GM12878 (cell line): Measurements from ENCODE around the gene AMPD3. TPM values are rescaled to one million over a fixed set of nuclear protein-coding genes. Genes with fewer than 3 reads are reported as not detected.

ENCODE experiments used
- ATAC-seq: fragments of 200-7000 bp; cut with Tn5 transposase; 3 replicates; pipeline ENCODE4 v1.9.1; 2020; ENCODE audit warnings: mild to moderate bottlenecking, moderate library complexity
- BruUV-seq: library from RNA; stranded (reverse); fragments of 400-500 nt; replicated peaks from 2 replicates; lab custom pipeline; 2021; lab: Mats Ljungman, UMichigan
- CTCF ChIA-PET: fragments of 300-600 bp; sonication (Branson Sonifier 250); formaldehyde crosslinking; extraction: SDS; loops from one replicate; lab custom pipeline; 2021; ENCODE audit warnings: inconsistent platforms; lab: Yijun Ruan, JAX
- POLR2A ChIA-PET: fragments of 350-600 bp; formaldehyde crosslinking; extraction: SDS; loops from one replicate; lab custom pipeline; 2021; ENCODE audit warnings: inconsistent platforms; lab: Charles Lee
- RAD21 ChIA-PET: fragments of 300-600 bp; sonication (Branson Sonifier 250); formaldehyde crosslinking; loops from one replicate; lab custom pipeline; 2023; ENCODE audit warnings: antibody characterized with exemption; ENCODE audit not compliant: unreplicated experiment; lab: Charles Lee
- SMC1A ChIA-PET: fragments of 300-600 bp; sonication (Branson Sonifier 250); formaldehyde crosslinking; loops from one replicate; lab custom pipeline; 2023; ENCODE audit not compliant: unreplicated experiment, uncharacterized antibody; lab: Charles Lee
- DNase-seq: peaks from one replicate; pipeline ENCODE4 v3.0.0-alpha.2; 2011; ENCODE audit warnings: low read depth, low spot score
- FAIRE-seq: peaks from 3 replicates; lab custom pipeline; 2011; peaks lifted over from hg19 to GRCh38; lab: Jason Lieb, UNC
- H2AFZ ChIP-seq: 2 replicates; pipeline ENCODE4 v1.6.0; 2011; ENCODE audit warnings: low read depth, low read length, control low read depth; ENCODE audit not compliant: control insufficient read depth
- H3K27ac ChIP-seq: 2 replicates; pipeline ENCODE4 v1.5.1; 2011; ENCODE audit warnings: control low read depth; ENCODE audit not compliant: control insufficient read depth, insufficient read depth
- H3K27me3 ChIP-seq, 2 experiments: replicated peaks in 1 of 2; 2 replicates each; pipeline versions ENCODE4 v1.6.0 to v1.6.1; 2011; ENCODE audit warnings: low read length in 1 of 2; ENCODE audit not compliant: control insufficient read depth in 2 of 2, insufficient read depth in 2 of 2
- H3K36me3 ChIP-seq, 2 experiments: 2 replicates each; pipeline ENCODE4 v1.5.1; 2011; ENCODE audit warnings: low read length in 1 of 2; ENCODE audit not compliant: control insufficient read depth in 2 of 2, insufficient read depth in 2 of 2
- H3K4me1 ChIP-seq: 2 replicates; pipeline ENCODE4 v1.6.1; 2011; ENCODE audit warnings: mild to moderate bottlenecking, low read length, moderate library complexity, mixed read lengths; ENCODE audit not compliant: control insufficient read depth, insufficient read depth
- H3K4me2 ChIP-seq: 2 replicates; pipeline ENCODE4 v1.6.0; 2011; ENCODE audit warnings: control low read depth; ENCODE audit not compliant: control insufficient read depth, insufficient read depth
- H3K4me3 ChIP-seq: fragments of 200-600 bp; sonication (generic); 2 replicates; pipeline ENCODE4 v1.5.1; 2016
- H3K79me2 ChIP-seq: 2 replicates; pipeline ENCODE4 v1.6.0; 2011; ENCODE audit warnings: low read length; ENCODE audit not compliant: control insufficient read depth, insufficient read depth
- H3K9ac ChIP-seq: 2 replicates; pipeline ENCODE4 v1.8.0; 2011; ENCODE audit warnings: low read length, control low read depth, mixed read lengths; ENCODE audit not compliant: control insufficient read depth, insufficient read depth
- H3K9me3 ChIP-seq: replicated peaks from 3 replicates; pipeline ENCODE4 v1.5.1; 2011; ENCODE audit warnings: mild to moderate bottlenecking, low read length; ENCODE audit not compliant: control insufficient read depth, insufficient read depth
- H4K20me1 ChIP-seq: 2 replicates; pipeline ENCODE4 v1.6.0; 2011; ENCODE audit not compliant: control insufficient read depth, insufficient read depth
- BCLAF1 ChIP-seq: fragments of 450-650 bp; IDR thresholded peaks from 2 replicates; pipeline ENCODE4 v1.6.1; 2017; ENCODE audit warnings: antibody characterized with exemption, mild to moderate bottlenecking, moderate library complexity
- HDAC6 ChIP-seq: fragments of 200-600 bp; sonication (generic); IDR thresholded peaks from one replicate; pipeline ENCODE4 v1.8.0; 2017; ENCODE audit warnings: antibody characterized with exemption; ENCODE audit not compliant: unreplicated experiment
- MAX ChIP-seq: IDR thresholded peaks from 2 replicates; pipeline ENCODE4 v1.6.1; 2012; ENCODE audit warnings: low read depth, low read length, improper control_type of control experiment
- MYC ChIP-seq: IDR thresholded peaks from 2 replicates; pipeline ENCODE4 v1.6.1; 2011; ENCODE audit warnings: mild to moderate bottlenecking, low read length, moderate library complexity, inconsistent platforms; ENCODE audit not compliant: insufficient read depth, insufficient replicate concordance, insufficient read length, severe bottlenecking
- NFYB ChIP-seq: IDR thresholded peaks from 2 replicates; pipeline ENCODE4 v1.6.1; 2011; ENCODE audit warnings: low read depth, mild to moderate bottlenecking, low read length, improper control_type of control experiment, moderate library complexity; ENCODE audit not compliant: insufficient read depth
- NR2C2 ChIP-seq: IDR thresholded peaks from 2 replicates; pipeline ENCODE4 v1.6.1; 2011; ENCODE audit warnings: borderline replicate concordance, low read depth; ENCODE audit not compliant: control insufficient read depth, insufficient read length
- PAX5 ChIP-seq: IDR thresholded peaks from 2 replicates; pipeline ENCODE4 v1.6.1; 2011; ENCODE audit warnings: low read depth, low read length, borderline replicate concordance
- POLR2AphosphoS5 ChIP-seq: IDR thresholded peaks from 2 replicates; pipeline ENCODE4 v1.6.1; 2011; ENCODE audit warnings: mild to moderate bottlenecking, low read length, inconsistent platforms
- REST ChIP-seq: IDR thresholded peaks from 2 replicates; pipeline ENCODE4 v1.6.1; 2012; ENCODE audit warnings: mild to moderate bottlenecking, low read depth, low read length
- RUNX3 ChIP-seq: IDR thresholded peaks from 2 replicates; pipeline ENCODE4 v1.6.1; 2012; ENCODE audit warnings: low read length, inconsistent platforms
- SMC3 ChIP-seq: IDR thresholded peaks from 2 replicates; pipeline ENCODE4 v1.6.1; 2011; ENCODE audit warnings: low read length, improper control_type of control experiment, borderline replicate concordance
- SREBF2 ChIP-seq: IDR thresholded peaks from 2 replicates; pipeline ENCODE4 v1.6.1; 2012; ENCODE audit warnings: mild to moderate bottlenecking, low read length
- STAT3 ChIP-seq: IDR thresholded peaks from 2 replicates; pipeline ENCODE4 v1.6.1; 2011; ENCODE audit warnings: low read depth, low read length, improper control_type of control experiment
- YY1 ChIP-seq: IDR thresholded peaks from 2 replicates; pipeline ENCODE4 v1.6.1; 2011; ENCODE audit warnings: low read depth, mild to moderate bottlenecking, low read length
- ZBED1 ChIP-seq: IDR thresholded peaks from 2 replicates; pipeline ENCODE4 v1.6.1; 2016; ENCODE audit warnings: borderline replicate concordance
- ZBTB33 ChIP-seq: fragments of 450-650 bp; IDR thresholded peaks from 2 replicates; pipeline ENCODE4 v1.6.1; 2017; ENCODE audit warnings: mild to moderate bottlenecking
- WGBS: methylation state at CpG from one replicate; pipeline ENCODE4 v1.1.6; 2016; ENCODE audit warnings: low lambda C conversion rate; ENCODE audit not compliant: insufficient replicate concordance, insufficient coverage; ENCODE audit errors: missing lambda C conversion rate; 5-methylcytosine and 5-hydroxymethylcytosine counted together
- in situ Hi-C: fragments of 300-500 bp; cut with MboI; formaldehyde crosslinking; loops from 9 replicates; pipeline ENCODE4 v1.14.3; 2018; ENCODE audit warnings: mixed read lengths
- intact Hi-C: fragments of 100-400 bp; cut with micrococcal nuclease; formaldehyde crosslinking; loops from one replicate; pipeline ENCODE4 v1.14.2; 2022; ENCODE audit not compliant: unreplicated experiment
- polyA plus RNA-seq, 11 experiments: library from polyadenylated mRNA; depleted of rRNA in 4 of 11; unstranded in 6 of 11; stranded (reverse) in 5 of 11; fragments of >200 nt; fragmentation: Nextera tagmentation in 4 of 11; fragmentation: Illumina TruSeq in 1 of 11; extraction: Ambion mirVana in 4 of 11; extraction: Trizol in 1 of 11; gene quantifications; 1 replicate in 1 of 11; 2 replicates in 10 of 11; pipeline versions ENCODE4 v1.2.1 to v1.2.3, GENCODE V29; 2011 to 2016; ENCODE audit warnings: inconsistent platforms in 2 of 11, missing spikeins in 2 of 11, low read depth in 1 of 11
- total RNA-seq, 4 experiments: library from RNA; depleted of rRNA in 3 of 4; stranded (reverse); fragments of >200 nt in 3 of 4; fragmentation: Illumina TruSeq in 1 of 4; extraction: Trizol in 1 of 4; gene quantifications; 2 replicates each; pipeline versions ENCODE4 v1.2.1 to v1.2.3, GENCODE V29; 2013 to 2021

The AMPD3 gene
- total and polyA plus RNA-seq, 10 of the 15 experiments (the other 5 are each of a cell fraction or from before 2014, with no cell fraction given), result 5.6 to 28.6 (median 15.9) TPM

- Histone ChIP-seq H3K9ac (no peak overlapping the region), H3K4me3 (no peak overlapping the region), H3K27me3 (peaks cover 0 to 11% of the 10 kb centered on the region in 2 experiments; a peak in 1 of 4 replicates), H3K4me2 (no peak overlapping the region), H3K4me1 (no peaks in the 10 kb centered on the region), H3K36me3 (no peaks in the 10 kb centered on the region), H4K20me1 (no peaks in the 10 kb centered on the region), H3K27ac (no peak overlapping the region), H3K9me3 (no peaks in the 10 kb centered on the region; the same call in 2 of the 3 replicates), H2AFZ (no peak overlapping the region), H3K79me2 (no peaks in the 10 kb centered on the region)
- ChIA-PET CTCF (interaction anchor here (1.2 to 1.8 kb wide), 2 partner anchors 11 to 100 kb away, joined by 3 to 6 read pairs; partner anchors contain the start of gene RNF141), POLR2A (interaction anchor here (1.0 kb wide), 1 partner anchor 18 kb away, joined by 3 read pairs; no protein-coding TSS in a partner anchor), RAD21 (no interaction called here), SMC1A (interaction anchor here (0.9 to 1.3 kb wide), 3 partner anchors 10 to 15 kb away, joined by 3 to 5 read pairs (median 3); partner anchors contain the start of gene RNF141)
- TF ChIP-seq ZBTB33 (no peak), POLR2AphosphoS5 (no peak), SMC3 (no peak), NFYB (no peak), BCLAF1 (no peak), RUNX3 (no peak), REST (no peak), SREBF2 (no peak), HDAC6 (no peak), YY1 (no peak), STAT3 (no peak), MAX (no peak), NR2C2 (no peak), ZBED1 (no peak), MYC (no peak), PAX5 (no peak)
- intact Hi-C loops (no loop called here), in situ Hi-C loops (no loop called here)
- ATAC-seq (no peak), FAIRE-seq (no peak), DNase-seq (no peak)
- 46% methylated on average over 3 of the region's 3 CpGs for WGBS
- no TSS peak for BruUV-seq
Measured at GRCh38 chr11:10551845-10552352, 96.8 kb downstream of the AMPD3 start.
